ENCODE results near the gene ZFAND5.

ZFAND5 gene

GRCh38 chr9:72322678-72323077 lies 42.3 kb downstream of the ZFAND5 start:
- no peak for DNase-seq (ENCODE audit: low read depth)

GRCh38 chr9:72322259-72322658 lies 42.7 kb downstream of the ZFAND5 start:
- peak; percentile 49 for DNase-seq (ENCODE audit: low read depth)

- peak; percentile 52 for DNase-seq (ENCODE audit: low read depth)
Measured at GRCh38 chr9:72315510-72316311, 49.3 kb downstream of the ZFAND5 start.

GRCh38 chr9:72315089-72315509 lies 49.9 kb downstream of the ZFAND5 start:
- DNase-seq (ENCODE audit: low read depth) = peak; percentile 58

- DNase-seq (ENCODE audit: low read depth) = no peak
Measured at GRCh38 chr9:72313507-72313906, 51.5 kb downstream of the ZFAND5 start.

GRCh38 chr9:72312386-72312987 lies 52.5 kb downstream of the ZFAND5 start:
- DNase-seq (ENCODE audit: low read depth) = no peak

GRCh38 chr9:72309364-72310133 lies 55.5 kb downstream of the ZFAND5 start:
- no peak for DNase-seq (ENCODE audit: low read depth)

GRCh38 chr9:72306761-72307160 lies 58.2 kb downstream of the ZFAND5 start:
- DNase-seq (ENCODE audit: low read depth) = no peak

- DNase-seq (ENCODE audit: low read depth) = no peak
Measured at GRCh38 chr9:72305707-72306106, 59.3 kb downstream of the ZFAND5 start.

- peak; percentile 21 for DNase-seq (ENCODE audit: low read depth)
Measured at GRCh38 chr9:72305102-72305546, 59.9 kb downstream of the ZFAND5 start.

GRCh38 chr9:72304538-72304937 lies 60.5 kb downstream of the ZFAND5 start:
- no peak for DNase-seq (ENCODE audit: low read depth)

Measured in EH (cell line).